ENCODE results near the gene OR2V2.

Gene OR2V2

GRCh38 chr5:181189962-181190710, 42.8 kb downstream of the OR2V2 start:
- H3K4me3 ChIP-seq (ENCODE audit: low read depth, low read length), result peak overlapping the region; percentile 66

- H3K4me3 ChIP-seq (ENCODE audit: low read depth, low read length), result peak overlapping the region; percentile 66
These were observed 43.5 kb downstream of the OR2V2 start for GRCh38 chr5:181190711-181191525.

- H3K4me3 ChIP-seq (ENCODE audit: low read depth, low read length), result peak overlapping the region; percentile 66
These were observed 44.3 kb downstream of the OR2V2 start for GRCh38 chr5:181191526-181192336.

GRCh38 chr5:181192337-181193046, 45.1 kb downstream of the OR2V2 start:
- H3K4me3 ChIP-seq (ENCODE audit: low read depth, low read length), result peak overlapping the region; percentile 58

GRCh38 chr5:181193656-181194055, 46.3 kb downstream of the OR2V2 start:
- no peak overlapping the region for H3K4me3 ChIP-seq (ENCODE audit: low read depth, low read length)

- H3K4me3 ChIP-seq (ENCODE audit: low read depth, low read length), result no peak overlapping the region
These were observed 47.3 kb downstream of the OR2V2 start for GRCh38 chr5:181194489-181195248.

- H3K4me3 ChIP-seq (ENCODE audit: low read depth, low read length), result no peak overlapping the region
These were observed 47.9 kb downstream of the OR2V2 start for GRCh38 chr5:181195249-181195761.

GRCh38 chr5:181197326-181197951, 50.1 kb downstream of the OR2V2 start:
- H3K4me3 ChIP-seq (ENCODE audit: low read depth, low read length), result no peak overlapping the region

GRCh38 chr5:181198106-181198685, 50.8 kb downstream of the OR2V2 start:
- H3K4me3 ChIP-seq (ENCODE audit: low read depth, low read length), result no peak overlapping the region

GRCh38 chr5:181198905-181199519, 51.6 kb downstream of the OR2V2 start:
- H3K4me3 ChIP-seq (ENCODE audit: low read depth, low read length), result no peak overlapping the region

GRCh38 chr5:181199881-181200638, 52.7 kb downstream of the OR2V2 start:
- H3K4me3 ChIP-seq (ENCODE audit: low read depth, low read length), result no peak overlapping the region

- no peak overlapping the region for H3K4me3 ChIP-seq (ENCODE audit: low read depth, low read length)
These were observed 53.4 kb downstream of the OR2V2 start for GRCh38 chr5:181200816-181201215.

GRCh38 chr5:181203093-181203711, 55.8 kb downstream of the OR2V2 start:
- no peak overlapping the region for H3K4me3 ChIP-seq (ENCODE audit: low read depth, low read length)

- H3K4me3 ChIP-seq (ENCODE audit: low read depth, low read length), result peak overlapping the region; percentile 36
These were observed 56.4 kb downstream of the OR2V2 start for GRCh38 chr5:181203777-181204112.

- peak overlapping the region; percentile 36 for H3K4me3 ChIP-seq (ENCODE audit: low read depth, low read length)
These were observed 56.9 kb downstream of the OR2V2 start for GRCh38 chr5:181204113-181204825.

GRCh38 chr5:181204826-181205760, 57.7 kb downstream of the OR2V2 start, which contains the start of gene TRIM7:
Gene TRIM7, minus strand, starts transcription at chr5:181205196. Its CDS starts 86 bp downstream, at chr5:181205110.
- peak within 1 kb of the TSS; percentile 62 for H3K4me3 ChIP-seq (ENCODE audit: low read depth, low read length)

All from iPS-11a (cell line).